Peyer's patch (tissue), 4 donors: Measurements from ENCODE around the gene TPM2.

Experiments used
- POLR2A ChIP-seq, 2 donors: fragments of 450-650 bp; IDR thresholded peaks; one replicate each; pipeline ENCODE4 v1.5.1; 2017; ENCODE audit warnings: antibody characterized with exemption in 2 of 2, mild to moderate bottlenecking in 2 of 2, moderate library complexity in 2 of 2
- TF ChIP-seq, protein P1 (sequence below), 6 experiments: fragments of 450-650 bp in 4 of 6; fragments of 200-600 bp in 2 of 6; sonication (generic) in 1 of 6; IDR thresholded peaks; one replicate each; pipeline ENCODE4 v1.5.1; 2017 to 2019; ENCODE audit warnings: antibody characterized with exemption in 6 of 6, mild to moderate bottlenecking in 3 of 6, moderate library complexity in 1 of 6

- TF ChIP-seq POLR2A (IDR thresholded peaks at IDR 0.05) = no peak
- TF ChIP-seq, protein P1, sequence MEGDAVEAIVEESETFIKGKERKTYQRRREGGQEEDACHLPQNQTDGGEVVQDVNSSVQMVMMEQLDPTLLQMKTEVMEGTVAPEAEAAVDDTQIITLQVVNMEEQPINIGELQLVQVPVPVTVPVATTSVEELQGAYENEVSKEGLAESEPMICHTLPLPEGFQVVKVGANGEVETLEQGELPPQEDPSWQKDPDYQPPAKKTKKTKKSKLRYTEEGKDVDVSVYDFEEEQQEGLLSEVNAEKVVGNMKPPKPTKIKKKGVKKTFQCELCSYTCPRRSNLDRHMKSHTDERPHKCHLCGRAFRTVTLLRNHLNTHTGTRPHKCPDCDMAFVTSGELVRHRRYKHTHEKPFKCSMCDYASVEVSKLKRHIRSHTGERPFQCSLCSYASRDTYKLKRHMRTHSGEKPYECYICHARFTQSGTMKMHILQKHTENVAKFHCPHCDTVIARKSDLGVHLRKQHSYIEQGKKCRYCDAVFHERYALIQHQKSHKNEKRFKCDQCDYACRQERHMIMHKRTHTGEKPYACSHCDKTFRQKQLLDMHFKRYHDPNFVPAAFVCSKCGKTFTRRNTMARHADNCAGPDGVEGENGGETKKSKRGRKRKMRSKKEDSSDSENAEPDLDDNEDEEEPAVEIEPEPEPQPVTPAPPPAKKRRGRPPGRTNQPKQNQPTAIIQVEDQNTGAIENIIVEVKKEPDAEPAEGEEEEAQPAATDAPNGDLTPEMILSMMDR (IDR thresholded peaks at IDR 0.05) = no peak
These were observed 15.7 kb downstream of the TPM2 start for GRCh38 chr9:35674025-35674361.
